Measurements from ENCODE around the gene SH2B2. TPM values are rescaled to one million over a fixed set of nuclear protein-coding genes. Genes with fewer than 3 reads are reported as not detected.
"Not testable (repeated sequence)": the region's sequence is repeated elsewhere in the genome, so short reads cannot be mapped to it uniquely, and the experiment has no call there.

Gene SH2B2
- total RNA-seq, 1 experiment from 2014 or later = 7.0 TPM

DNA sequence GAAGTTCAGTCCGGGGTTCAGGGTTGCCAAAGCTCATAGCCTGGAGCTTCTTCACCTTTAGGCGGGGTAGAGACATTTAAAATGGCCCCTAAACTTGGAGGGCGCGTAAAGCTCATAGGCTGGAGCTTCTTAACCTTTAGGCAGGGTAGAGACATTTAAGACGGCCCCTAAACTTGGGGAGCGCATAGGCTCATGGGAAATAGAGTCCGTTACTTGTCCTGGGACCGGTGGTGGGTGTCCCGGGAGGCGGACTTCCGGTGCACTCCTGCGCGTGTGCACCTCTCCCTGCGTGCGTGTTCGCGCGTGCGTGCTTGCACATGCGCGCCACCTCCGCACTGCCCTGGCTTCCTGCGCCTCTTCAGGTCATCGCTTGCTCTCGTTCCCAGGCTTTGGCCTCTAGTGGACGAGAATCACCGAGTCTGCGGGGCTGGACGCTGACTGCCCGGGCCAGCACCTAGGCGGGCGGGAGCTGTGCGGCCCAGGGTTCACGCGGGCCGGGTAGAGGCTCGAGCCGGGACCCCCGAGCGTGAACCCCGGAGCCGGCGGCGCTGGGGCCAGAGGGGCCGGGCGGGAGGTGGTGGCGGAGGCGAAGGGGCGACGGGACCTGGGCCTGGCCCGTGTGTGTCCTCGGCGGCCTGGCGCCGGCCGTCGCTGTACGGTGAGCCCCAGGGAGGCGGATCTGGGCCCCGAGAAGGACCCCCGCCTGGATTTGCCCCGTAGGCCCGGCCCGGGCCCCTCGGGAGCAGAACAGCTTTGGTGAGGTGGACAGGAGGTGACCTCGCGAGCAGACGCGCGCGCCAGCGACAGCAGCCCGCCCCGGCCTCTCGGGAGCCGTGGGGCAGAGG lies 77.1 kb downstream of the SH2B2 start:
- DNase-seq (ENCODE audit: low read depth) = peak; percentile 96
- in situ Hi-C loops (cut with HindIII; ENCODE audit: low pct_unique_long_range_greater_than_20kb, low sequenced_read_pairs) = not testable (repeated sequence)

GRCh38 chr7:102364394-102364886 lies 77.8 kb downstream of the SH2B2 start:
- in situ Hi-C loops (cut with HindIII; ENCODE audit: low pct_unique_long_range_greater_than_20kb, low sequenced_read_pairs); DNase-seq (ENCODE audit: low read depth): not testable (repeated sequence)

- in situ Hi-C loops (cut with HindIII; ENCODE audit: low pct_unique_long_range_greater_than_20kb, low sequenced_read_pairs) = not testable (repeated sequence)
- DNase-seq (ENCODE audit: low read depth) = peak; percentile 80
These were observed 78.7 kb downstream of the SH2B2 start for GRCh38 chr7:102365390-102365789.

DNA sequence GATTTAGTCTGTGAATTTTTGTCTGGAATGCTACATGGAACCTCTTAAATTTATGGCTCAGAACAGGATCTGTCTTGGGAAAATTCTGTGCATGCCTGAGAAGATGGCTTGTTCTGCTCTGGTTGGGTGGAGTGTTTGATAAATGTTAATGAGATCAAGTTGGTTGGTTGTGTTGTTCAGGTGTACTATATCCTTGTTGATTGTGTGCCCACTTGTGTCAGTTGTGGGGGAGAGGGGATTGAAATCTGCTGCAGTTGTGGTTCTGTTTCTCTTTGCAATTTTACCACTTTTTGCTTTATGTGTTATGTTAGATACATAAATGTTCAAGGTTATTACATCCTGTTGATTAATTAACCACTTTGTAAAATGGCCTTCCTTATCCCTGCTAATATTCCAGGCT lies 83.4 kb downstream of the SH2B2 start:
- in situ Hi-C loops (cut with HindIII; ENCODE audit: low pct_unique_long_range_greater_than_20kb, low sequenced_read_pairs); DNase-seq (ENCODE audit: low read depth): not testable (repeated sequence)

Other genes with a start within 250 kb of the SH2B2 start
- not detected in 2 replicates for gene SPDYE6, start 69.6 kb downstream of the SH2B2 start, total RNA-seq (2014; rRNA removed; shearing (Covaris generic); ENCODE audit: low replicate concordance)
- 26.1 and 26.2 TPM in 2 replicates for gene PRKRIP1, start 109.5 kb downstream of the SH2B2 start, total RNA-seq (2014; rRNA removed; shearing (Covaris generic); ENCODE audit: low replicate concordance)
- gene ORAI2, start 146.7 kb downstream of the SH2B2 start, total RNA-seq (2014; rRNA removed; shearing (Covaris generic); ENCODE audit: low replicate concordance) = 76.0 and 106 TPM in 2 replicates
- gene ALKBH4, start 178.0 kb downstream of the SH2B2 start, total RNA-seq (2014; rRNA removed; shearing (Covaris generic); ENCODE audit: low replicate concordance) = 15.6 and 49.2 TPM in 2 replicates
- gene LRWD1, start 178.1 kb downstream of the SH2B2 start, total RNA-seq (2014; rRNA removed; shearing (Covaris generic); ENCODE audit: low replicate concordance) = 35.4 and 47.4 TPM in 2 replicates
- gene POLR2J, start 192.1 kb downstream of the SH2B2 start, total RNA-seq (2014; rRNA removed; shearing (Covaris generic); ENCODE audit: low replicate concordance) = 40.3 and 53.0 TPM in 2 replicates
- gene RASA4B, start 230.9 kb downstream of the SH2B2 start, total RNA-seq (2014; rRNA removed; shearing (Covaris generic); ENCODE audit: low replicate concordance) = 1.2 and 2.2 TPM in 2 replicates

Data from Caki2 (cell line).